Liver (tissue), 9 donors: ENCODE results near the gene OCA2. TPM values are rescaled to one million over a fixed set of nuclear protein-coding genes. Genes with fewer than 3 reads are reported as not detected.

Experiments
- DNase-seq: peaks from one replicate; pipeline ENCODE4 v3.0.0-alpha.2; 2017; ENCODE audit warnings: low spot score
- H3K27ac ChIP-seq, 2 donors: one replicate each; pipeline ENCODE4 v1.7.0; 2013; ENCODE audit warnings: inconsistent platforms in 2 of 2, low read length in 2 of 2, control low read depth in 1 of 2, low read depth in 1 of 2, mild to moderate bottlenecking in 1 of 2
- H3K27me3 ChIP-seq, 4 donors: one replicate each; pipeline versions ENCODE4 v1.6.1 to v1.7.0; 2013; ENCODE audit warnings: low read length in 3 of 4, inconsistent platforms in 1 of 4, mild to moderate bottlenecking in 1 of 4, moderate library complexity in 1 of 4; ENCODE audit not compliant: control insufficient read depth in 4 of 4, insufficient read depth in 4 of 4
- H3K36me3 ChIP-seq, 4 donors: one replicate each; pipeline versions ENCODE4 v1.6.1 to v1.7.0; 2013; ENCODE audit warnings: low read length in 3 of 4, mild to moderate bottlenecking in 3 of 4, low read depth in 1 of 4, moderate library complexity in 1 of 4; ENCODE audit not compliant: control insufficient read depth in 4 of 4, insufficient read depth in 3 of 4
- H3K4me1 ChIP-seq, 4 donors: one replicate each; pipeline versions ENCODE4 v1.6.1 to v1.7.0; 2013; ENCODE audit warnings: low read length in 3 of 4, mild to moderate bottlenecking in 3 of 4, moderate library complexity in 1 of 4; ENCODE audit not compliant: control insufficient read depth in 4 of 4, insufficient read depth in 4 of 4
- H3K4me3 ChIP-seq, 3 donors: one replicate each; pipeline versions ENCODE4 v1.6.1 to v1.7.0; 2013; ENCODE audit warnings: low read length in 3 of 3, control low read depth in 1 of 3, low read depth in 1 of 3, mild to moderate bottlenecking in 1 of 3
- H3K9ac ChIP-seq, 2 donors: one replicate each; pipeline ENCODE4 v1.7.0; 2013; ENCODE audit warnings: low read length in 2 of 2, mild to moderate bottlenecking in 2 of 2, moderate library complexity in 2 of 2, control low read depth in 1 of 2, low read depth in 1 of 2
- H3K9me3 ChIP-seq, 4 donors: one replicate each; pipeline versions ENCODE4 v1.6.1 to v1.7.0; 2013; ENCODE audit warnings: low read length in 3 of 4; ENCODE audit not compliant: control insufficient read depth in 4 of 4
- EGR1 ChIP-seq, 2 donors: IDR thresholded peaks; 2 replicates each; pipeline ENCODE4 v1.6.1; 2016 to 2018; ENCODE audit warnings: antibody characterized with exemption in 2 of 2, low read depth in 2 of 2
- FOXA1 ChIP-seq: IDR thresholded peaks from 2 replicates; pipeline ENCODE4 v1.6.1; 2016; ENCODE audit warnings: antibody characterized with exemption
- FOXA2 ChIP-seq: IDR thresholded peaks from 2 replicates; pipeline ENCODE4 v1.6.1; 2016; ENCODE audit warnings: antibody characterized with exemption
- GABPA ChIP-seq, 2 donors: IDR thresholded peaks in 1 of 2; conservative IDR thresholded peaks in 1 of 2; 2 replicates each; pipeline ENCODE4 v1.6.1; 2016; ENCODE audit warnings: antibody characterized with exemption in 2 of 2, mild to moderate bottlenecking in 1 of 2, moderate library complexity in 1 of 2
- HNF4A ChIP-seq, 2 donors: conservative IDR thresholded peaks; 2 replicates each; pipeline ENCODE4 v1.6.1; 2016; ENCODE audit warnings: antibody characterized with exemption in 2 of 2, mild to moderate bottlenecking in 2 of 2
- HNF4G ChIP-seq: IDR thresholded peaks from 2 replicates; pipeline ENCODE4 v1.6.1; 2016; ENCODE audit warnings: antibody characterized with exemption
- JUND ChIP-seq, 2 donors: IDR thresholded peaks; 2 replicates each; pipeline ENCODE4 v1.6.1; 2016; ENCODE audit warnings: antibody characterized with exemption in 2 of 2
- RAD21 ChIP-seq, 2 donors: IDR thresholded peaks; 2 replicates each; pipeline ENCODE4 v1.6.1; 2016; ENCODE audit warnings: antibody characterized with exemption in 2 of 2, mild to moderate bottlenecking in 2 of 2
- TAF1 ChIP-seq: conservative IDR thresholded peaks from 2 replicates; pipeline ENCODE4 v1.6.1; 2016; ENCODE audit warnings: antibody characterized with exemption, mild to moderate bottlenecking
- WGBS: extraction: QIAGEN DNeasy Blood & Tissue Kit; methylation state at CpG from one replicate; pipeline ENCODE4 v1.1.7; 2013; 5-methylcytosine and 5-hydroxymethylcytosine counted together
- polyA plus RNA-seq, 2 donors: library from polyadenylated mRNA; stranded (reverse) in 1 of 2; unstranded in 1 of 2; fragments of 200-250 nt in 1 of 2; fragments of >200 nt in 1 of 2; fragmentation: Nextera tagmentation in 1 of 2; extraction: Ambion mirVana in 1 of 2; gene quantifications; one replicate each; pipeline versions ENCODE4 v1.2.1 to v1.2.3, GENCODE V29; 2013 to 2015
- total RNA-seq, 2 donors: library from RNA; depleted of rRNA; stranded (reverse); fragments of >200 nt; gene quantifications; one replicate each; pipeline ENCODE4 v1.2.3, GENCODE V29; 2014
- TF ChIP-seq, protein P1 (sequence below): IDR thresholded peaks from 2 replicates; pipeline ENCODE4 v1.6.1; 2016; ENCODE audit warnings: antibody characterized with exemption
- TF ChIP-seq, protein P2 (sequence below): fragments of 150-350 bp; IDR thresholded peaks from 2 replicates; pipeline ENCODE4 v1.5.1; 2017; ENCODE audit warnings: improper control_type of control experiment, low read depth, low read length; ENCODE audit not compliant: missing input control
- TF ChIP-seq, protein P3 (sequence below): IDR thresholded peaks from 2 replicates; pipeline ENCODE4 v1.6.1; 2016; ENCODE audit warnings: antibody characterized with exemption
- donor health status: healthy.
- donor health status: healthy.
- donor health status: healthy.
- donor health status: healthy.
- donor health status: healthy.

OCA2 gene
- total and polyA plus RNA-seq, 4 donors, result 0.02 to 0.56 (median 0.15) TPM

DNA sequence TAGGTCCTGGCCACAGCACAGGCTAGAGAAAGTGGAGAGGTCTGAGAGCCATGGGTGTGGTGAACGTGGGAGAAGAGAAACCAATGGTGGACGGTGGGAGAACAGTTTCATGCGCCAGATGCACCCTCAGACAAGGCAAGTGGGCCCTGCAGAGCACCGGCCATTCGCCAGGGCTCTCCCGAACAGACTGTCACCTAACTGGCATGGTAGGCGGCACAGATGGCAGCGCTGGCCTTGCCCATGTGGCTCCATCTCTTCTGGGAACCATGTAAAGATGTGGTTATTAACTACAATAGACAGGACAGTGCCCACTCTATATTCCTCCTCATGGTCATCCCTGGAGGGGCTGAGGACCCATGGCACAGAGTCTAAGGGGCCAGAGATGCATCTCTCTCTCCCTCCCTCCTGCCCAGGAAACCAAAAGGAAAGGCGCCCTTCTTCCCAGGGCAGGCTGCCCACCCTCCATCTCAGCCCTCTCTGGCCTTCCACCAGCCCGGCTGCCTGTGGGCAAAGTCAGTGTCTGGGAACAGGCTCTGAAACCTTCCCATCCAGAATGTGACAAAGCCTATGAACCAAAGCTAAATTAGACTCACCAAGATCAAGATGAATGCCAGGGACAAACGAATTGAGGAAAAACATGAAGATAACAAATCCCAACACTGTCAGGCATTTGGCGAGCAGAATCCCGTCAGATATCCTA lies 147.8 kb downstream of the OCA2 start (continued):
- TF ChIP-seq FOXA1, result no peak
- no peak for TF ChIP-seq GABPA (IDR thresholded peaks at IDR 0.05 in 1 of 2, conservative IDR thresholded peaks at IDR 0.05 in 1 of 2)
- TF ChIP-seq HNF4G, result no peak
- TF ChIP-seq, protein P1, sequence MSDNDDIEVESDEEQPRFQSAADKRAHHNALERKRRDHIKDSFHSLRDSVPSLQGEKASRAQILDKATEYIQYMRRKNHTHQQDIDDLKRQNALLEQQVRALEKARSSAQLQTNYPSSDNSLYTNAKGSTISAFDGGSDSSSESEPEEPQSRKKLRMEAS, result no peak

DNA sequence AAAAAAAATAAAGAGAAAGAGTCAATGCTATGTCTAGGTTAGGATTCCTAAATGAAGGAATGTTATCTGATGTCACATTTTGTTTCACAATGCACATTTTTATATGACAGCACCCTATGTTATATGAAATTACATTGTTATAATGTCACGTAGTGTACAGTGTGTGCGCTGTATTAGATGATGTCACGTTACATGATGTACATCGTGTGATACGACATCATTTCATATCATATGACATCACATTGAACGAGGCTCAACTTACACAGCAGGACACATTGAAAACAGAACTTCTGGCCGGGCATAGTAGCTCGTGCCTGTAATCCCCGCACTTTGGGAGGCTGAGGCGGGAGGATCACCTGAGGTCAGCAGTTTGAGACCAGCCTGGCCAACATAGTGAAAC lies 150.0 kb downstream of the OCA2 start:
- no peaks in the 10 kb centered on the region for H3K36me3 ChIP-seq
- TF ChIP-seq HNF4G (no peak), HNF4A (conservative IDR thresholded peaks at IDR 0.05) (no peak), TAF1 (no peak), FOXA1 (no peak)
- TF ChIP-seq, protein P1, result no peak
- TF ChIP-seq, protein P2, sequence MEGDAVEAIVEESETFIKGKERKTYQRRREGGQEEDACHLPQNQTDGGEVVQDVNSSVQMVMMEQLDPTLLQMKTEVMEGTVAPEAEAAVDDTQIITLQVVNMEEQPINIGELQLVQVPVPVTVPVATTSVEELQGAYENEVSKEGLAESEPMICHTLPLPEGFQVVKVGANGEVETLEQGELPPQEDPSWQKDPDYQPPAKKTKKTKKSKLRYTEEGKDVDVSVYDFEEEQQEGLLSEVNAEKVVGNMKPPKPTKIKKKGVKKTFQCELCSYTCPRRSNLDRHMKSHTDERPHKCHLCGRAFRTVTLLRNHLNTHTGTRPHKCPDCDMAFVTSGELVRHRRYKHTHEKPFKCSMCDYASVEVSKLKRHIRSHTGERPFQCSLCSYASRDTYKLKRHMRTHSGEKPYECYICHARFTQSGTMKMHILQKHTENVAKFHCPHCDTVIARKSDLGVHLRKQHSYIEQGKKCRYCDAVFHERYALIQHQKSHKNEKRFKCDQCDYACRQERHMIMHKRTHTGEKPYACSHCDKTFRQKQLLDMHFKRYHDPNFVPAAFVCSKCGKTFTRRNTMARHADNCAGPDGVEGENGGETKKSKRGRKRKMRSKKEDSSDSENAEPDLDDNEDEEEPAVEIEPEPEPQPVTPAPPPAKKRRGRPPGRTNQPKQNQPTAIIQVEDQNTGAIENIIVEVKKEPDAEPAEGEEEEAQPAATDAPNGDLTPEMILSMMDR, result no peak
- DNase-seq, result no peak
- no peaks in the 10 kb centered on the region for H3K27me3 ChIP-seq
- no peak overlapping the region for H3K4me3 ChIP-seq
- H3K4me1 ChIP-seq, result no peaks in the 10 kb centered on the region
- WGBS, result 91% methylated on average over 10 of the region's 10 CpGs
- H3K9ac ChIP-seq, result no peak overlapping the region
- H3K9me3 ChIP-seq, result no peaks in the 10 kb centered on the region
- no peak overlapping the region for H3K27ac ChIP-seq

DNA sequence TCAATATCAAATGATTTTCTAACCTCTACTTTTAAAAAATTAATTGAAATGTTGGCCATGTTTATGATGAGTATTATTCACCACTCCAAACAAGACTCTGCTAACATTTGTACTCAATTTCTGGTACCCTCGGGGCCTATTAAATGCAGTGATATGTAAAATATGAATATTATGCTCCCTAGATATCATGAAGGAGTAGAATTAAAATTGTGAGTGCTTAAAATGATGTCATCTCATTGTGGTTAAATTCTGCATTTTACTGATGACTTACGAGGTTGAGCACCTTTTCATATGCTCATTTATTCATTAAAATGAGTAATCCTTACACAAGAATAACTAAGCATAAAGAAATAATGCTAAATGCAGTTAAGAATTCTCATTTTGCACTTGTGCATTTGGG lies 159.9 kb downstream of the OCA2 start:
- Histone ChIP-seq H3K9me3 (no peaks in the 10 kb centered on the region), H3K27ac (no peak overlapping the region), H3K27me3 (peaks cover 0 to 3% (median 1%) of the 10 kb centered on the region in 4 donors), H3K4me3 (no peak overlapping the region), H3K36me3 (no peaks in the 10 kb centered on the region), H3K4me1 (no peaks in the 10 kb centered on the region), H3K9ac (no peak overlapping the region)
- DNase-seq, result no peak
- 84% methylated on average over 2 of the region's 2 CpGs for WGBS
- TF ChIP-seq FOXA2, result no peak
- TF ChIP-seq, protein P2, result no peak
- TF ChIP-seq JUND (IDR thresholded peaks at IDR 0.05), result no peak
- TF ChIP-seq EGR1 (IDR thresholded peaks at IDR 0.05; ENCODE audit: low read depth in 2 of 2), result no peak
- no peak for TF ChIP-seq RAD21 (IDR thresholded peaks at IDR 0.05)
- TF ChIP-seq, protein P3, sequence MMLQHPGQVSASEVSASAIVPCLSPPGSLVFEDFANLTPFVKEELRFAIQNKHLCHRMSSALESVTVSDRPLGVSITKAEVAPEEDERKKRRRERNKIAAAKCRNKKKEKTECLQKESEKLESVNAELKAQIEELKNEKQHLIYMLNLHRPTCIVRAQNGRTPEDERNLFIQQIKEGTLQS, result no peak
